BJ (cell line): ENCODE data around the gene IL36A. TPM values are rescaled to one million over a fixed set of nuclear protein-coding genes. Genes with fewer than 3 reads are reported as not detected.

ENCODE experiments used
- CTCF ChIA-PET: fragments of 350-600 bp; formaldehyde crosslinking; extraction: SDS; loops from one replicate; lab custom pipeline; 2021; ENCODE audit warnings: antibody characterized with exemption, inconsistent platforms; lab: Yijun Ruan, JAX
- POLR2A ChIA-PET: fragments of 300-600 bp; sonication (Branson Sonifier 250); formaldehyde crosslinking; extraction: SDS; loops from one replicate; lab custom pipeline; 2021; ENCODE audit warnings: antibody characterized with exemption; lab: Charles Lee
- DNase-seq: peaks from one replicate; pipeline ENCODE4 v3.0.0-alpha.2; 2011; ENCODE audit warnings: low read depth
- H3K27me3 ChIP-seq: 2 replicates; pipeline ENCODE4 v1.6.0; 2011; ENCODE audit warnings: low read length; ENCODE audit not compliant: control insufficient read depth, insufficient read depth
- H3K36me3 ChIP-seq: 2 replicates; pipeline ENCODE4 v1.5.1; 2011; ENCODE audit warnings: low read length; ENCODE audit not compliant: control insufficient read depth, insufficient read depth
- H3K4me3 ChIP-seq: 2 replicates; pipeline ENCODE4 v1.5.1; 2011; ENCODE audit warnings: low read depth, mild to moderate bottlenecking, control low read depth, low read length
- CTCF ChIP-seq: IDR thresholded peaks from 2 replicates; pipeline ENCODE4 v1.5.1; 2011; ENCODE audit warnings: low read depth, mild to moderate bottlenecking, control low read depth, inconsistent platforms, low read length, moderate library complexity; ENCODE audit not compliant: insufficient read depth
- polyA plus RNA-seq: library from polyadenylated mRNA; depleted of rRNA; stranded (reverse); fragments of >200 nt; gene quantifications from 2 replicates; pipeline ENCODE4 v1.2.3, GENCODE V29; 2011

IL36A gene
- polyA plus RNA-seq, 1 experiment, result not detected

- 0 out of 2 replicates have a peak, but pooled peaks have one; percentile 3 for TF ChIP-seq CTCF
- POLR2A ChIA-PET, result no interaction called here
- Histone ChIP-seq H3K27me3 (peaks cover 7% of the 10 kb centered on the region), H3K4me3 (no peak overlapping the region), H3K36me3 (no peaks in the 10 kb centered on the region)
- CTCF ChIA-PET, result interaction anchor here (0.9 to 5.2 kb wide), 5 partner anchors 9 to 211 kb away, joined by 4 to 30 read pairs (median 11); no protein-coding TSS in a partner anchor
- DNase-seq, result no peak
Measured at GRCh38 chr2:112960230-112960825, 44.9 kb upstream of the IL36A start.

- no peak overlapping the region for H3K4me3 ChIP-seq
Measured at GRCh38 chr2:112962308-112963175, 42.7 kb upstream of the IL36A start.

GRCh38 chr2:112967023-112967422, 38.2 kb upstream of the IL36A start:
- no peak for DNase-seq
- no peak for TF ChIP-seq CTCF
- H3K36me3 ChIP-seq, result no peaks in the 10 kb centered on the region
- H3K4me3 ChIP-seq, result no peak overlapping the region
- POLR2A ChIA-PET, result no interaction called here
- CTCF ChIA-PET, result interaction anchor here (1.4 kb wide), 1 partner anchor 8 kb away, joined by 9 read pairs; no protein-coding TSS in a partner anchor
- peaks cover 6% of the 10 kb centered on the region for H3K27me3 ChIP-seq

More at GRCh38 chr2:112962308-112963175, 42.7 kb upstream of the IL36A start:
- no peaks in the 10 kb centered on the region for H3K36me3 ChIP-seq
- ChIA-PET POLR2A (no interaction called here), CTCF (interaction anchor here (0.7 to 5.2 kb wide), 5 partner anchors 9 to 213 kb away, joined by 3 to 30 read pairs (median 3); no protein-coding TSS in a partner anchor)
- peaks cover 4% of the 10 kb centered on the region for H3K27me3 ChIP-seq
- TF ChIP-seq CTCF, result no peak
- no peak for DNase-seq

- POLR2A ChIA-PET, result no interaction called here
- Histone ChIP-seq H3K27me3 (peaks cover 9% of the 10 kb centered on the region), H3K4me3 (no peak overlapping the region), H3K36me3 (no peaks in the 10 kb centered on the region)
- TF ChIP-seq CTCF, result no peak
- DNase-seq, result no peak
- CTCF ChIA-PET, result no interaction called here
Measured at GRCh38 chr2:112972423-112973086, 32.7 kb upstream of the IL36A start.

GRCh38 chr2:112973156-112973555, 32.1 kb upstream of the IL36A start:
- no peak for DNase-seq
- ChIA-PET POLR2A (no interaction called here), CTCF (no interaction called here)
- H3K4me3 ChIP-seq, result no peak overlapping the region
- H3K36me3 ChIP-seq, result no peaks in the 10 kb centered on the region
- H3K27me3 ChIP-seq, result peaks cover 13% of the 10 kb centered on the region
- no peak for TF ChIP-seq CTCF
